H1 (cell line): Measurements from ENCODE around the gene OXTR.

ENCODE experiments used
- BRCA1 ChIP-seq: IDR thresholded peaks from 2 replicates; pipeline ENCODE4 v1.6.1; 2012; ENCODE audit warnings: low read depth, low read length, improper control_type of control experiment
- CHD7 ChIP-seq: fragments of 300-600 bp; sonication (generic); IDR thresholded peaks from 2 replicates; pipeline ENCODE4 v1.7.1; 2012; ENCODE audit warnings: low read length, moderate library complexity, mild to moderate bottlenecking, inconsistent platforms; ENCODE audit not compliant: insufficient replicate concordance
- CTCF ChIP-seq, 3 experiments: IDR thresholded peaks; 1 replicate in 2 of 3; 2 replicates in 1 of 3; pipeline versions ENCODE4 v1.5.1 to v1.6.1; 2011; ENCODE audit warnings: low read length in 3 of 3, mild to moderate bottlenecking in 3 of 3, inconsistent platforms in 2 of 3, low read depth in 1 of 3, moderate library complexity in 1 of 3; ENCODE audit not compliant: insufficient read depth in 1 of 3; ENCODE audit errors: control extremely low read depth in 1 of 3
- E2F6 ChIP-seq: IDR thresholded peaks from 2 replicates; pipeline ENCODE4 v1.6.1; 2012; ENCODE audit warnings: inconsistent platforms
- EZH2 ChIP-seq: fragments of 200-600 bp; sonication (generic); IDR thresholded peaks from 2 replicates; pipeline ENCODE4 v1.7.1; 2012; ENCODE audit warnings: low read depth, mild to moderate bottlenecking, moderate library complexity, low read length, inconsistent platforms; ENCODE audit not compliant: severe bottlenecking
- GTF2F1 ChIP-seq: IDR thresholded peaks from 2 replicates; pipeline ENCODE4 v1.6.1; 2012; ENCODE audit warnings: low read depth, low read length, improper control_type of control experiment, borderline replicate concordance
- JUN ChIP-seq: IDR thresholded peaks from 2 replicates; pipeline ENCODE4 v1.6.1; 2011; ENCODE audit warnings: low read depth, mild to moderate bottlenecking, improper control_type of control experiment, low read length
- KDM5A ChIP-seq: fragments of 200-600 bp; IDR thresholded peaks from 2 replicates; pipeline ENCODE4 v1.7.1; 2012; ENCODE audit warnings: mild to moderate bottlenecking, low read length, inconsistent platforms, mixed read lengths
- MAFK ChIP-seq: IDR thresholded peaks from 2 replicates; pipeline ENCODE4 v1.6.1; 2012; ENCODE audit warnings: low read depth, mild to moderate bottlenecking, improper control_type of control experiment, low read length
- POLR2AphosphoS5 ChIP-seq: IDR thresholded peaks from 2 replicates; pipeline ENCODE4 v1.6.1; 2011; ENCODE audit warnings: low read depth, low read length
- RAD21 ChIP-seq, 2 experiments: IDR thresholded peaks in 1 of 2; conservative IDR thresholded peaks in 1 of 2; 2 replicates each; pipeline ENCODE4 v1.6.1; 2011; ENCODE audit warnings: low read depth in 2 of 2, low read length in 2 of 2, improper control_type of control experiment in 1 of 2, inconsistent platforms in 1 of 2, mild to moderate bottlenecking in 1 of 2, moderate library complexity in 1 of 2
- SIX5 ChIP-seq: IDR thresholded peaks from 2 replicates; pipeline ENCODE4 v1.6.1; 2011; ENCODE audit warnings: mild to moderate bottlenecking, low read depth, low read length
- TCF12 ChIP-seq: IDR thresholded peaks from 2 replicates; pipeline ENCODE4 v1.6.1; 2011; ENCODE audit warnings: low read depth, mild to moderate bottlenecking, low read length

GRCh38 chr3:8757551-8758518 is 11.6 kb downstream of the OXTR start:
- TF ChIP-seq POLR2AphosphoS5 = no peak
- TF ChIP-seq EZH2 = no peak
- no peak for TF ChIP-seq CTCF (IDR thresholded peaks at IDR 0.05; ENCODE audit: control extremely low read depth in 1 of 3, insufficient read depth in 1 of 3, low read depth in 1 of 3, low read length in 3 of 3)
- no peak for TF ChIP-seq E2F6
- TF ChIP-seq CHD7 = no peak
- TF ChIP-seq SIX5 = no peak
- TF ChIP-seq GTF2F1 = no peak
- no peak for TF ChIP-seq RAD21 (IDR thresholded peaks at IDR 0.05 in 1 of 2, conservative IDR thresholded peaks at IDR 0.05 in 1 of 2; ENCODE audit: low read depth in 2 of 2, low read length in 2 of 2)
- TF ChIP-seq MAFK = no peak
- TF ChIP-seq TCF12 = no peak
- TF ChIP-seq BRCA1 = no peak
- TF ChIP-seq JUN = no peak
- no peak for TF ChIP-seq KDM5A
